DMS114 treated with DMSO at 0.1 percent for 48 hours (cell line): ENCODE data around the gene GSTO2.

ENCODE experiments used
- DNase-seq: peaks from one replicate; lab custom pipeline; 2025; ENCODE audit not compliant: unreplicated experiment; lab: John Stamatoyannopoulos, UW

GSTO2 gene

GRCh38 chr10:104253606-104254410 is 15.2 kb upstream of the GSTO2 start:
- no peak for DNase-seq

- peak; percentile 42 for DNase-seq
These were observed 14.3 kb upstream of the GSTO2 start, which contains the start of gene GSTO1 for GRCh38 chr10:104254493-104255310. Gene GSTO1 (plus strand): TSS chr10:104254892. CDS start chr10:104254929, 37 bp downstream.

GRCh38 chr10:104255311-104255981 is 13.5 kb upstream of the GSTO2 start:
- peak; percentile 39 for DNase-seq

- no peak for DNase-seq
These were observed 12.5 kb upstream of the GSTO2 start for GRCh38 chr10:104256335-104256961.

- no peak for DNase-seq
These were observed 11.7 kb upstream of the GSTO2 start for GRCh38 chr10:104257235-104257634.

- DNase-seq, result no peak
These were observed 10.8 kb upstream of the GSTO2 start for GRCh38 chr10:104258209-104258608.

GRCh38 chr10:104259456-104259855 is 9.5 kb upstream of the GSTO2 start:
- no peak for DNase-seq

GRCh38 chr10:104259999-104260774 is 8.8 kb upstream of the GSTO2 start:
- no peak for DNase-seq

- no peak for DNase-seq
These were observed 8.2 kb upstream of the GSTO2 start for GRCh38 chr10:104260775-104261115.

GRCh38 chr10:104262055-104262454 is 6.9 kb upstream of the GSTO2 start:
- no peak for DNase-seq

GRCh38 chr10:104264783-104265182 is 4.2 kb upstream of the GSTO2 start:
- no peak for DNase-seq

- no peak for DNase-seq
These were observed 1.1 kb upstream of the GSTO2 start for GRCh38 chr10:104267721-104268404.

GRCh38 chr10:104268405-104268712 is 625 bp upstream of the GSTO2 start:
- no peak for DNase-seq

GRCh38 chr10:104273286-104273685 is 4.3 kb downstream of the GSTO2 start:
- DNase-seq, result no peak

GRCh38 chr10:104273899-104274575 is 5.1 kb downstream of the GSTO2 start:
- DNase-seq, result no peak

GRCh38 chr10:104274762-104275721 is 6.1 kb downstream of the GSTO2 start:
- DNase-seq, result peak; percentile 65

GRCh38 chr10:104276192-104276591 is 7.2 kb downstream of the GSTO2 start:
- DNase-seq, result no peak

GRCh38 chr10:104277785-104278184 is 8.8 kb downstream of the GSTO2 start:
- DNase-seq, result no peak
